HEK293T (cell line): ENCODE data around the gene UGT1A6.

Source experiments
- CTCF ChIA-PET: fragments of 350-600 bp; formaldehyde crosslinking; extraction: SDS; loops from one replicate; lab custom pipeline; 2021; ENCODE audit warnings: antibody characterized with exemption, inconsistent platforms; lab: Yijun Ruan, JAX
- POLR2A ChIA-PET: fragments of 350-600 bp; formaldehyde crosslinking; extraction: SDS; loops from one replicate; lab custom pipeline; 2020; ENCODE audit warnings: antibody characterized with exemption, inconsistent platforms; lab: Yijun Ruan, JAX
- DNase-seq: peaks from one replicate; pipeline ENCODE4 v3.0.0; 2012; ENCODE audit warnings: mixed read lengths; ENCODE audit errors: extremely low spot score
- ARNT ChIP-seq: fragments of 450-650 bp; IDR thresholded peaks from 2 replicates; pipeline ENCODE4 v1.6.1; 2017; ENCODE audit warnings: mild to moderate bottlenecking
- BHLHE40 ChIP-seq: fragments of 450-650 bp; IDR thresholded peaks from 2 replicates; pipeline ENCODE4 v1.6.1; 2016; ENCODE audit warnings: mild to moderate bottlenecking, moderate library complexity, borderline replicate concordance
- CTBP1 ChIP-seq: fragments of 450-650 bp; IDR thresholded peaks from 2 replicates; pipeline ENCODE4 v1.6.1; 2016; ENCODE audit warnings: borderline replicate concordance
- ELF4 ChIP-seq: fragments of 450-650 bp; IDR thresholded peaks from 2 replicates; pipeline ENCODE4 v1.6.1; 2017; ENCODE audit warnings: antibody characterized with exemption
- FOXA1 ChIP-seq: fragments of 450-650 bp; IDR thresholded peaks from 2 replicates; pipeline ENCODE4 v1.6.1; 2016; ENCODE audit warnings: mild to moderate bottlenecking
- FOXK2 ChIP-seq: fragments of 450-650 bp; IDR thresholded peaks from 2 replicates; pipeline ENCODE4 v1.6.1; 2016; ENCODE audit warnings: mild to moderate bottlenecking
- FOXM1 ChIP-seq: fragments of 450-650 bp; IDR thresholded peaks from 2 replicates; pipeline ENCODE4 v1.6.1; 2017; ENCODE audit warnings: mild to moderate bottlenecking, borderline replicate concordance
- HDGF ChIP-seq: fragments of 450-650 bp; IDR thresholded peaks from 2 replicates; pipeline ENCODE4 v1.6.1; 2017; ENCODE audit warnings: antibody characterized with exemption, borderline replicate concordance
- L3MBTL2 ChIP-seq: fragments of 450-650 bp; conservative IDR thresholded peaks from 2 replicates; pipeline ENCODE4 v1.6.1; 2016; ENCODE audit warnings: mild to moderate bottlenecking
- LEF1 ChIP-seq: fragments of 450-650 bp; IDR thresholded peaks from 2 replicates; pipeline ENCODE4 v1.6.1; 2017; ENCODE audit warnings: mild to moderate bottlenecking, borderline replicate concordance
- NFRKB ChIP-seq: fragments of 450-650 bp; IDR thresholded peaks from 2 replicates; pipeline ENCODE4 v1.6.1; 2016; ENCODE audit warnings: mild to moderate bottlenecking, moderate library complexity
- PKNOX1 ChIP-seq: fragments of 450-650 bp; IDR thresholded peaks from 2 replicates; pipeline ENCODE4 v1.6.1; 2016
- SP1 ChIP-seq: fragments of 450-650 bp; IDR thresholded peaks from 2 replicates; pipeline ENCODE4 v1.6.1; 2017
- SUZ12 ChIP-seq: fragments of 450-650 bp; IDR thresholded peaks from 2 replicates; pipeline ENCODE4 v1.6.1; 2016; ENCODE audit warnings: mild to moderate bottlenecking
- TARDBP ChIP-seq: fragments of 450-650 bp; IDR thresholded peaks from 2 replicates; pipeline ENCODE4 v1.6.1; 2016
- ZNF384 ChIP-seq: fragments of 450-650 bp; IDR thresholded peaks from 2 replicates; pipeline ENCODE4 v1.6.1; 2016

UGT1A6 gene

DNA sequence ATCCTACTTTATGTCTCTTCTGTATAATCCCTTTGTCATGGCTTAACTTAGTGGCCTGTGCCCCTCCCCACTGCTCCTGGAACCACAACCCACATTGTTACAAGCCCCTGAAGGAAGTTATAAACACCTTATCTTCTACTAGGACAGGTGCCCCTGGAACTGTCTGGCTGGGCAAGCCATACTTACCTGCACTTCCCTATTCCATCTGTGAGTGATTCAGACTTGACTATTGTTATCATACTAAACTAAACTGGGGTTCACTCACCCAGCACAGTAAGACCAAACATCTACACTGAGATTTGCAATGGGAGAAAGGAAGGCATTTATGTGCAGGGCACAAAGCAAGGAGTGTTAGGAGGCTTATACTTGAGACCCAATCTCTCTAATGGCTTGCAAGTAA, 3.7 kb upstream of the UGT1A6 start:
- ChIA-PET CTCF (interaction anchor here (0.6 kb wide), 1 partner anchor 32 kb away, joined by 3 read pairs; no protein-coding TSS in a partner anchor), POLR2A (no interaction called here)
- DNase-seq = no peak

DNA sequence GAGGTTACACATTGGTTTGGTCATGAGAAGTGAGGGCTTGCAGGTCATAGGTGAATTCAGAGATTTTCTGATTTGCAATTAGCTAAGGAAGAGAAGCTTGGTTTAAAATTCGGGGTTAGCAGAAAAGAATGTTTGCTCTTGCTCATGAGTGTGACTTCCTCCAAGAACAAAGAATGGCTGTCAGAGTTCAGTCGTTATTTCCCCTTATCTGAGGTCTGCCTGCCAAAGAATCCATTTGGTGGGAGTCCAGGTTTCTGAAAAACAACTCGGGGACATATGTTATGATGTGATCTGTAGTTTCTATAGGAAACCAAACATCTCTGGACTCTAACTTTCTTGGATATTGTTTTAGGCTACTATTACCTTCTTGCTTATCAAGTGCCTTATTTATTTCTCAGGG, 3.2 kb upstream of the UGT1A6 start:
- no peak for DNase-seq
- ChIA-PET POLR2A (no interaction called here), CTCF (interaction anchor here (0.6 kb wide), 1 partner anchor 33 kb away, joined by 3 read pairs; no protein-coding TSS in a partner anchor)
- TF ChIP-seq NFRKB (no peak), ARNT (no peak), FOXM1 (no peak), ZNF384 (no peak), SP1 (no peak), ELF4 (no peak), L3MBTL2 (no peak)

More for the DNA sequence above, 3.7 kb upstream of the UGT1A6 start:
- no peak for TF ChIP-seq BHLHE40

- POLR2A ChIA-PET = no interaction called here
- no peak for TF ChIP-seq ELF4
- TF ChIP-seq LEF1 = no peak
- DNase-seq = no peak
- CTCF ChIA-PET = no interaction called here
Measured at GRCh38 chr2:233690444-233690843, 2.2 kb upstream of the UGT1A6 start.

GRCh38 chr2:233691443-233692433, 952 bp upstream of the UGT1A6 start:
- ChIA-PET POLR2A (no interaction called here), CTCF (no interaction called here)
- TF ChIP-seq L3MBTL2 (no peak), SP1 (no peak), ARNT (no peak), LEF1 (no peak), SUZ12 (no peak), FOXM1 (no peak), PKNOX1 (no peak), NFRKB (no peak)
- no peak for DNase-seq

DNA sequence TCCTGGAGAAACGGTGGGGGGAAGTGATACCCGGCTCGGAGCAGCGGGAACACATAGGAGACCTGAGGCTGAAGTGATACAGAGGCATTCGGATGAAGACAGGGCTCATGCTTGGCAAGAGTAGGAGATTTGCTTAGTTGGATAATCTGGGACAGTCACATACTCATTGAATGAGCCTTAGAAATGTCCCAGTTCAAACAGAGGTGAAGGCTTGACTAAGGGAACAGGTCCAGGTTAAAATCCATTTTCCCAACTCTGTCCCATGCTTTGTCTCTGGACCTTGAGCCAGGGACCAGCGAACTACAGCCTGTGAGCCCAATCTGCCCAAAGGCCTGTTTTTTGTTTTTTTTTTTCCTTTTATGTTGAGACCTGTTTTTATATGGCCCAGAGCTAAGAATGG, 1.3 kb downstream of the UGT1A6 start:
- POLR2A ChIA-PET = no interaction called here
- TF ChIP-seq FOXM1 (no peak), NFRKB (no peak), CTBP1 (no peak), SP1 (no peak), LEF1 (no peak), HDGF (no peak), TARDBP (no peak), L3MBTL2 (no peak), FOXA1 (no peak), BHLHE40 (no peak)
- CTCF ChIA-PET = no interaction called here
- DNase-seq = no peak

DNA sequence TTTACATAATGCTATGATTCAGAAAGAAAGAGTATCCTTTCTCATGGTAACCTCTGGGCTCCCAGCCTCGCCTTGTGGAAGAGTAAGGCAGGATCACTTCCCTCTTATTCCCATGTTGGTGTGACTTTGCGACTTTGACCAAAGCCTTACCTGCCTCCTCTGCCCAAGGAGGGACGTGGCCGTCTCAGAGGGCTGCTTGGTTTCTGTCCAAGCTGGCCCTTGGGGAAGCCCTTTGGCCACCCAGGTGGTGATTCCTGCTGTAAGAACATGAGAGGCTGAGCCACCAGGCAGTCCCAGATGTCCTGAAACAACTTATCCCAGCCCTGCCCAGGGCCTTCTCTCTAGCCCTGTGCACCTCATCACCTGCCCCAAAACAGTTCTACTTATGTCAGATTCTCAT, 6.0 kb downstream of the UGT1A6 start:
- DNase-seq = no peak
- no peak for TF ChIP-seq ELF4
- no peak for TF ChIP-seq TARDBP
- TF ChIP-seq CTBP1 = no peak
- no peak for TF ChIP-seq L3MBTL2
- ChIA-PET CTCF (no interaction called here), POLR2A (no interaction called here)

DNA sequence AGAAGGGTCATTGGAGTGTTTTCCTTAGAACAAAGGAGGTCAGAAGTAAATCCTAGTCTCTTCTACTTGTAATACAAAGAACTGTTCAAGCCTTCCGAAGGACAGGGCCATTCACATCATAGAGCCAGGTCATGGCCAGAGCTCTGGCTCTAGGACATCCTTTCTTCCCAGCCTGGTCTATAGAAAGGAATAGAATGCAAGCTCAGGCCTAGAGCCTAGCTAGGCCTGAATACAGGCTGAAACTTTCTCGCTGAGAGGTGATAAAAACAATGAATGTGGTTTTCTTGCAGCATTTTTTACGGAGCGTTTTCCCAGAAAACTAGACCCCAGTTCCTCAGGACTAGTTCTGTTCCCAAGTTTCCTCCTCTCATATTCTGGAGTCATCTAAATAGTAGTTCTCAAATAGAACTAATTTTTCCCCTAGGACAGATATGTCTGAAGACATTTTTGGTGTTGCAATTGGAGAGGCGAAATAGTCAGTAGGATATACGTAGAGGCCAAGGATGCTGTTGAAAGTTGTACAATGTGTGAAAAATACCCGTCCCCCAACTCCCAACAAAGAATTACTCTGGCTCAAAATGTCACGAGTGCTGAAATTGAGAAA, 6.8 kb downstream of the UGT1A6 start:
- no peak for DNase-seq
- ChIA-PET POLR2A (no interaction called here), CTCF (no interaction called here)
- TF ChIP-seq NFRKB (no peak), ZNF384 (no peak), LEF1 (no peak), PKNOX1 (no peak), SUZ12 (no peak), ELF4 (no peak), FOXA1 (no peak), SP1 (no peak), TARDBP (no peak), CTBP1 (no peak), FOXK2 (no peak), ARNT (no peak), FOXM1 (no peak), L3MBTL2 (no peak), HDGF (no peak), BHLHE40 (no peak)
